Measurements from ENCODE around the gene ABCA13. TPM values are rescaled to one million over a fixed set of nuclear protein-coding genes. Genes with fewer than 3 reads are reported as not detected.

The ABCA13 gene
- total RNA-seq, 1 donor from 2014 or later = not detected

GRCh38 chr7:48289656-48290055 is 118.4 kb downstream of the ABCA13 start:
- no peak overlapping the region for H3K4me2 ChIP-seq
- no peaks in the 10 kb centered on the region for H3F3A ChIP-seq (ENCODE audit: low read depth)
- no peaks in the 10 kb centered on the region for H3K4me1 ChIP-seq
- H3K27me3 ChIP-seq = no peaks in the 10 kb centered on the region
- Mint-ChIP-seq H3K4me1 (no peaks in the 10 kb centered on the region), H3K9me3 (no peaks in the 10 kb centered on the region), H3K27ac (no peak overlapping the region), H3K36me3 (no peaks in the 10 kb centered on the region), H3K4me3 (no peak overlapping the region), H3K27me3 (ENCODE audit: insufficient read depth, low read depth) (peaks cover 5% of the 10 kb centered on the region)
- TF ChIP-seq, protein P1, sequence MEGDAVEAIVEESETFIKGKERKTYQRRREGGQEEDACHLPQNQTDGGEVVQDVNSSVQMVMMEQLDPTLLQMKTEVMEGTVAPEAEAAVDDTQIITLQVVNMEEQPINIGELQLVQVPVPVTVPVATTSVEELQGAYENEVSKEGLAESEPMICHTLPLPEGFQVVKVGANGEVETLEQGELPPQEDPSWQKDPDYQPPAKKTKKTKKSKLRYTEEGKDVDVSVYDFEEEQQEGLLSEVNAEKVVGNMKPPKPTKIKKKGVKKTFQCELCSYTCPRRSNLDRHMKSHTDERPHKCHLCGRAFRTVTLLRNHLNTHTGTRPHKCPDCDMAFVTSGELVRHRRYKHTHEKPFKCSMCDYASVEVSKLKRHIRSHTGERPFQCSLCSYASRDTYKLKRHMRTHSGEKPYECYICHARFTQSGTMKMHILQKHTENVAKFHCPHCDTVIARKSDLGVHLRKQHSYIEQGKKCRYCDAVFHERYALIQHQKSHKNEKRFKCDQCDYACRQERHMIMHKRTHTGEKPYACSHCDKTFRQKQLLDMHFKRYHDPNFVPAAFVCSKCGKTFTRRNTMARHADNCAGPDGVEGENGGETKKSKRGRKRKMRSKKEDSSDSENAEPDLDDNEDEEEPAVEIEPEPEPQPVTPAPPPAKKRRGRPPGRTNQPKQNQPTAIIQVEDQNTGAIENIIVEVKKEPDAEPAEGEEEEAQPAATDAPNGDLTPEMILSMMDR (IDR thresholded peaks at IDR 0.05) = no peak
- no peak for TF ChIP-seq EZH2 (IDR thresholded peaks at IDR 0.05)
- no peak for TF ChIP-seq EZH2phosphoT487 (IDR thresholded peaks at IDR 0.05)
- no peak overlapping the region for H2AFZ ChIP-seq (replicated peaks)
- H3K36me3 ChIP-seq = no peaks in the 10 kb centered on the region
- no peak overlapping the region for H3K9ac ChIP-seq
- DNase-seq (ENCODE audit: low spot score) = no peak
- no peak overlapping the region for H3K4me3 ChIP-seq
- H3K27ac ChIP-seq = no peak overlapping the region
- H3K9me3 ChIP-seq (ENCODE audit: low read depth) = no peaks in the 10 kb centered on the region
- H3K79me2 ChIP-seq (ENCODE audit: low read depth) = no peaks in the 10 kb centered on the region
- H4K20me1 ChIP-seq (ENCODE audit: low read depth) = no peaks in the 10 kb centered on the region

DNA sequence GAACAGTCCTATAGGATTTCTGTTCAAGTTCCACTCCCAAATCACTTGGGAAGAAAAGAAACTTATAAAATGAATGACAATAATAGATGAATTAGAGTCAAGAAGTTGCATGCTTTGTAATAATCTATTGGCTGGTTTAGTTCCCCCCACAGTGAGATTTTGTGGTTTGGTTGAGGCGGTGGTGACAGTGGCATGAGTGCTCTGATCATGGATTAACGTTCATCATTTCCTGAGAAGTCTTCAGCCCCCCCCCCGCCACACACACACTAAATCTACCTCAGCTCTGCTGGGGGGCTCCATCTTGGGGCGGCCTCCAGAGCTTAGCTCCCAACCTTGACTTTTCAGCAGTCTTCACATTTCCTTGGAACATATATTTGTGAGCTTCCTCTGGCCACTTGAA is 121.7 kb downstream of the ABCA13 start:
- Histone ChIP-seq H3K4me2 (no peak overlapping the region), H3F3A (ENCODE audit: low read depth) (no peaks in the 10 kb centered on the region), H3K27ac (no peak overlapping the region), H3K4me1 (no peaks in the 10 kb centered on the region), H3K4me3 (no peak overlapping the region), H3K27me3 (no peaks in the 10 kb centered on the region), H4K20me1 (ENCODE audit: low read depth) (no peaks in the 10 kb centered on the region), H2AFZ (replicated peaks) (no peak overlapping the region), H3K9ac (no peak overlapping the region), H3K79me2 (ENCODE audit: low read depth) (no peaks in the 10 kb centered on the region), H3K9me3 (ENCODE audit: low read depth) (no peaks in the 10 kb centered on the region), H3K36me3 (no peaks in the 10 kb centered on the region)
- TF ChIP-seq EZH2phosphoT487 (IDR thresholded peaks at IDR 0.05) = no peak
- TF ChIP-seq, protein P1 (IDR thresholded peaks at IDR 0.05) = no peak
- Mint-ChIP-seq H3K4me1 (no peaks in the 10 kb centered on the region), H3K27ac (no peak overlapping the region), H3K4me3 (no peak overlapping the region), H3K9me3 (no peaks in the 10 kb centered on the region), H3K27me3 (ENCODE audit: insufficient read depth, low read depth) (peaks cover 5% of the 10 kb centered on the region), H3K36me3 (no peaks in the 10 kb centered on the region)
- DNase-seq (ENCODE audit: low spot score) = no peak

DNA sequence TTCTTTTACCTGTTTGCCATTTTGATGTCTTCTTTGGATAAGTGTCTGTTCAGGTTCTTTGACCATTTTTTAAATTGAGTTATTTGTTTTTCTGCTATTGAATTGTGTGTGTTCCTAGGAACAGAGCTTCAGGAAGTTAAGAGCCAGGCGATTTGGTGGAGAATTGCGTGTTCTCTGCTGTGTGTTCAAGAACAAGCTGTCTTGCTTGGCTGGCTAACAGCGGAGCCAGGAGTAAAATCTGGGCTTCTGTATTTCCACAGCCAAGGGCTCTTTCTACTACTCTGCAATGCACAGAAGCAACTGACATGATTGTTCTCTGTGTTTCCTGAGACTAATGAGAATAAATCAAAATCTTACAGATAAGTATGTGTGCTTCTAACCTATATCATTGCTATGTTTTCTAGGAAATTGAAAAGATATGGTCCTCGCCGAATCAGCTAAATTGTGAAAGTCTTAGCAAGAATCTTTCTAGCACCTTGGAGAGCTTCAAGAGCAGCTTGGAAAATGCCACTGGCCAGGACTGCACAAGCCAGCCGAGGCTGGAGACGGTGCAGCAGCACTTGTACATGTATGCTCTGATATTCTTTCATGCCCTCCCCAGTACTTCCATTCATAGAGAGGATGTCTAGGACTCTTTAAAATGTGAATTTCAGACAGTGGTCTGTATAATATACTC is 124.2 kb downstream of the ABCA13 start:
- H3K36me3 ChIP-seq = no peaks in the 10 kb centered on the region
- H3K27ac ChIP-seq = no peak overlapping the region
- TF ChIP-seq EZH2 (IDR thresholded peaks at IDR 0.05) = no peak
- no peaks in the 10 kb centered on the region for H3F3A ChIP-seq (ENCODE audit: low read depth)
- peaks cover 2% of the 10 kb centered on the region for H3K4me1 Mint-ChIP-seq
- H3K27me3 Mint-ChIP-seq (ENCODE audit: insufficient read depth, low read depth) = peaks cover 5% of the 10 kb centered on the region
- no peaks in the 10 kb centered on the region for H3K4me1 ChIP-seq
- no peaks in the 10 kb centered on the region for H3K79me2 ChIP-seq (ENCODE audit: low read depth)
- no peaks in the 10 kb centered on the region for H3K9me3 ChIP-seq (ENCODE audit: low read depth)
- no peaks in the 10 kb centered on the region for H3K27me3 ChIP-seq
- H4K20me1 ChIP-seq (ENCODE audit: low read depth) = no peaks in the 10 kb centered on the region
- H3K36me3 Mint-ChIP-seq = no peaks in the 10 kb centered on the region
- no peak for DNase-seq (ENCODE audit: low spot score)
- no peak overlapping the region for H2AFZ ChIP-seq (replicated peaks)
- no peak overlapping the region for H3K27ac Mint-ChIP-seq
- H3K4me2 ChIP-seq = no peak overlapping the region
- no peak overlapping the region for H3K9ac ChIP-seq
- no peak overlapping the region for H3K4me3 Mint-ChIP-seq
- H3K9me3 Mint-ChIP-seq = no peaks in the 10 kb centered on the region
- H3K4me3 ChIP-seq = no peak overlapping the region

DNA sequence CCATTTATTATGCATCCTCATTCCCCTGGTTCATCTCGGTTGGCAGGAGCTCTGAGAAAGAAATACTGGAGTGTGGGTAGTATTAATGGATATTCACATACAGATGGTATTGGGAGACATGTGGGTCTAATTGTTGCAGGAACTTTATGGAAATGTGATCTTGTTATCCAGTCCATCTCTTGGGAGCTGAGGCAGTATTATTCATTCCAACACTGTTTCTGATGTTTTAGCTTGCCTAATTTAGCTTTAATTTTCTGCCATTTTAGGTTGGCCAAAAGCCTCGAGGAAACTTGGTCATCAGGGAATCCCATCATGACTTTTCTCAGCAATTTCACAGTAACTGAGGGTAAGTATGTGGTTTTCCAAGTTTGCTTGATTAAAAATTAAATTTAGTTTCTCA is 125.7 kb downstream of the ABCA13 start:
- no peaks in the 10 kb centered on the region for H3K36me3 ChIP-seq
- TF ChIP-seq, protein P1 (IDR thresholded peaks at IDR 0.05) = no peak
- TF ChIP-seq EZH2phosphoT487 (IDR thresholded peaks at IDR 0.05) (no peak), EZH2 (IDR thresholded peaks at IDR 0.05) (no peak)
- no peaks in the 10 kb centered on the region for H3K4me1 ChIP-seq
- H3K4me2 ChIP-seq = no peak overlapping the region
- no peaks in the 10 kb centered on the region for H3F3A ChIP-seq (ENCODE audit: low read depth)
- Mint-ChIP-seq H3K4me1 (peaks cover 2% of the 10 kb centered on the region), H3K27ac (no peak overlapping the region), H3K36me3 (no peaks in the 10 kb centered on the region), H3K27me3 (ENCODE audit: insufficient read depth, low read depth) (no peaks in the 10 kb centered on the region), H3K9me3 (no peaks in the 10 kb centered on the region), H3K4me3 (no peak overlapping the region)
- no peak overlapping the region for H2AFZ ChIP-seq (replicated peaks)
- H3K9ac ChIP-seq = no peak overlapping the region
- H4K20me1 ChIP-seq (ENCODE audit: low read depth) = no peaks in the 10 kb centered on the region
- H3K27me3 ChIP-seq = no peaks in the 10 kb centered on the region
- H3K4me3 ChIP-seq = no peak overlapping the region
- H3K9me3 ChIP-seq (ENCODE audit: low read depth) = no peaks in the 10 kb centered on the region
- H3K79me2 ChIP-seq (ENCODE audit: low read depth) = no peaks in the 10 kb centered on the region
- H3K27ac ChIP-seq = no peak overlapping the region
- no peak for DNase-seq (ENCODE audit: low spot score)

All from neural progenitor cell (in vitro differentiated cells).